GM18858 (cell line): ENCODE measurements around the gene TAF5L.
"Not testable (repeated sequence)": the region's sequence is repeated elsewhere in the genome, so short reads cannot be mapped to it uniquely, and the experiment has no call there.

Experiments
- ATAC-seq: cut with Tn5 transposase; IDR thresholded peaks from one replicate; pipeline ENCODE4 v1.9.1; 2021; ENCODE audit not compliant: unreplicated experiment

Gene TAF5L

DNA sequence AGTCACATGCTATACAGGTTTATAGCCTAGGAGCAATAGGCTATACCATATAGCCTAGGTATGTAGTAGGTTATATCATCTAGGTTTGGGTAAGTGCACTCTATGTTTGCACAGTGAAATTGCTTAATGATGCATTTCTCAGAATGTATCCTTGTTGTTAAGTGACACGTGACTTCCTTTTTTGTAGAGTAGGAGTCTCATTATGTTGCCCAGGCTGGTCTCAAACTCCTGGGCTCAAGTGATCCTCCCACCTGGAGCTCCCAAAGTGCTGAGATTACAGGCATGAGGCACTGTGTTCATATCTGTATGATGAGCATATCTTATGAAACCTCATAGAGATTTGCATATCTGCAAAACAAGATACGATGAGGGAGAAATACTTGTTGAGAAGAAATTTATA lies 53.6 kb downstream of the TAF5L start:
- ATAC-seq: no peak

DNA sequence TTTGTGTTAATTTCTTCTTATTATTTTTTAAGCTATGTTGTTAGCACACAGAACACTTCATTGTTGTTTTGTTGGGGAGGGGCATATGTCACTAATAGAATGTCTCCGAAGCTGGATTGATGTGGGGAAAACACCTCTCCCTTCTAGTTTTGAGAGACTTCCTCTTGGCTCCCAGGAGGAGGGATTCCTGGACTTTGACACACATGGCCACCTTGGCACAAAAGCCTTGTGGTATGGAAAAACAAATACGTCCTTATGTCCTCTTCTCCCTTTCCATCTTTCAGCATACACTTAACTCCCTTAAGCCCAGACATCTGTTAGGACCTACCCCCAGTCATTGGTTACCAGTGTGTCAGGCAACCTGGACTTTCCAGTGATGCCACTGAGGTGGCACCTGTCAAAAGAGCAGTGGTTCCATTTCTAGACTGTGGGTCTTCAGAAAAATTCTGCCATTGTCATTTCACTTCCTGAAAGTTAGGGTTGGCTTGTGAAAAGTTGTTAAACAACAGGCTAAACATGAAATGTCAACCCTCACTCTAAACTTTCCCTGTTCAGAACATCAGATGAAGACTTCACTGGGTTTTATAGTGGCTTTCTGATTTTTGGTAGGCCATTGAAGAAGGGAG lies 54.9 kb downstream of the TAF5L start:
- ATAC-seq: no peak

DNA sequence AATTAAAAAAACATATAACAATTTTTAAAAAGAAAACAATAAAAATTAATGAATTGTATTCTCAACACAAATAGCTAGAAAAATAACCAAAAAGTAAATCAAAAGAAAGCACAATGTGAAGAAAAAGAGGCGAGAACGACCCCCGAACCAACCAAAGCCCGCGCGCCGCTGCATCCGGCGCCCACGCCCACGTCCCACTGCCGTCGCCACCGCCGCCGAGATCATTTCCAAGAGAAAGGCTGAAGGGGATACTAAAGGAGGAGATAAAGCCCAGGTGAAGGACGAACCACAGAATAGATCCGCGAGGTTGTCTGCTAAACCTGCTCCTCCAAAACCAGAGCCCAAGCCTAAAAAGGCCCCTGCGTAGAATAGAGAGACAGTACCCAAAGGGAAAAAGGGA lies 55.6 kb downstream of the TAF5L start:
- no peak for ATAC-seq

DNA sequence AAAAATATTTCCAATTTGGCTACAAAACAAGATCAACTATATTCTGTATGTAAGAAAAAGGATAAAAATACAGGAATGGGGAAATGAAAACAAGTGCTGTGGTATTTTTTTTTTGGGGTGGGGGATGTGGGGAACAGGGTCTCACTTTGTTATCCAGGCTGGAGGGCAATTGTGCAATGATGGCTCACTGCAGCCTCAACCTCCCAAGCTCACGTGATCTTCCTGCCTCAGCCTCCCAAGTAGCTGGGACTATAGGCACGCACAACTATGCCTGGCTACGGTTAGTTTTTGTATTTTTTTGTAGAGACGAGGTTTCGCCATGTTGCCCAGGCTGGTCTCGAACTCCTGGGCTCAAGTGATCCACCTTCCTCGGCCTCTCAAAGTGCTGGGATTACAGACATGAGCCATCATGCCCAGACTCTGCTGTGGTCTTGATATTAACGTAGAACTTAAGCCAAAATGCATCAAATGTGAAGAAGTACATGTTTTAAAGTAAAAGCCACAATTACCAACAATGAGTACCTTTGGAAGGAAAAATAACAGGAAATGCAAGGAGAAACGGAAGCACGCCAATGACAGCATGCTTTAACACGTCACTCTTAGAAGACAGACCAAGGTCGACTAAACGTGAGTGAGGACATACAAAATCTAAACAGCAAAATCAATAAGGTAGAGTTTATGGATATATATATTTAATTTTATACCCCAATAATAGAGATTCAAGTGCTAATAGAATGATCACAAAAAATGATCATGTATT lies 58.6 kb downstream of the TAF5L start:
- ATAC-seq: no peak

DNA sequence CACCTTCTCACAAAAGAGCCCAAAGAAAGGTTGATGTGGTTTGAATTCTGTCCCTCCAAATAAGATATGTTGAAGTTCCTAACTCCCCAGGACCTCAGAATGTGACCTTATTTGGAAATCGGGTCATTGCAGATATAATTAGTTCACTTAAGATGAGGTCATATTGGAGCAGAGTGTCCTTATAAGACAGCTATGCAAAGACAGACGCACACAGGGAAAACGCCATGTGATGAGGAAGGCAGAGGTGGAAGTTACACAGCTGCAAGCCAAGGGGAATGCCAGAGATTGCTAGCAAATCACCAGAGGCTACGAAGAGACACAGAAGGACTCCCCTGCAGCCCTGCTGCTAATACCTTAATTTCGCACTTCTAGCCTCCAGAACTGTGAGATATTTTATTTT lies 62.2 kb downstream of the TAF5L start:
- no peak for ATAC-seq

DNA sequence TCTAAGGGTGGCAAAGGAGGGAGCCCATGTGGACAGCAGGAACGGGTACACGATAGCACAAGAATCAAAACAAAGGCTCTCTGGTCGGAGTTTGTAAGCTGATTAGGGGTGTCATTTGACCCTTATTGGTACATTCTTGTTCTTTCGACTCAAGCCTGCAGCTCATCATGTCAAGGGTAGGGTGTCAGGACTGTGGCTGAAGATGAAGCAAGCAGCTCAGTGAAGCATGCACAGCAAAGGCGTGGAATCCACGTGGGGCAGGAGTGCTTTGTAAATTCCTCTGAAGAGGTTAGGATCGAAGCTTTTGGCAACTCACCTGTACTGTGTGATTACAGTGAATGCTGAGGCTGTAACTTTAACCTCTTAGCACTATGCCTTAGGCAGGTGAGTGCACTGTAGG lies 62.7 kb downstream of the TAF5L start:
- ATAC-seq: no peak

DNA sequence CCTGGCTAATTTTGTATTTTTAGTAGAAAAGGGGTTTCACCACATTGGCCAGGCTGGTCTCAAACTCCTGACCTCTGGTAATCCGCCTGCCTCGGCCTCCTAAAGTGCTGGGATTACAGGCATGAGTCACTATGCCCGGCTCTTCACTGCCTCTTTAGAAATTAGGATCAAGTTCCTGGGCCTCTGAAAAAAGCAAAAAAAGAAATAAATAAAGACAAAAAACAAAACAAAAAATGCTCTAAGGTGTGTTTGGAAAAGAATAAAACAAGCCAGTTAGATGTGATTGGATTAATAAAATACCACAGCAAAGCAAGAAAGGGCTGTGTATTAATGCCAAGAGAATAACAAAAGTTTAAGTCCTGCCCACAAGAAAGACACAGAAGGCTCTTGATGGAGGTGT lies 63.2 kb downstream of the TAF5L start:
- ATAC-seq: no peak

DNA sequence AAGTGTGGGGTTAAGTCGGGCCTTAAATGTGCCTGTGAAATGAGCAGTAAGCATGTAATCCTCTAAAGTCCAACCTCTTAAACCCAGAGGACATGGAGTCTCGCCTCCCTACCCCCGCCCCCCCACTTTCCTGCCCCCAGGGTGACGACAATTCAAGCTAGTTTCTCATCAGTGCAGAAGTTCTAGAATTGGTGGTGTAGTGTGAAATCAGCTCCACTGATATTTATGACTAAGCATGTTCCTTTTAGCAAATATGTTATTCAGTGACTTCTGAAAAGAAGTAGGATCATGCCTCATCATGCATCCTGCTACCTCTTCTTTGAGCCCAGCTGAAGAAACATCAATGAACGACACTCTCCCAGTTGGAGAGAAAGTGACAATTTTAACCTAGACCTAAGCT lies 64.8 kb downstream of the TAF5L start:
- ATAC-seq: no peak

DNA sequence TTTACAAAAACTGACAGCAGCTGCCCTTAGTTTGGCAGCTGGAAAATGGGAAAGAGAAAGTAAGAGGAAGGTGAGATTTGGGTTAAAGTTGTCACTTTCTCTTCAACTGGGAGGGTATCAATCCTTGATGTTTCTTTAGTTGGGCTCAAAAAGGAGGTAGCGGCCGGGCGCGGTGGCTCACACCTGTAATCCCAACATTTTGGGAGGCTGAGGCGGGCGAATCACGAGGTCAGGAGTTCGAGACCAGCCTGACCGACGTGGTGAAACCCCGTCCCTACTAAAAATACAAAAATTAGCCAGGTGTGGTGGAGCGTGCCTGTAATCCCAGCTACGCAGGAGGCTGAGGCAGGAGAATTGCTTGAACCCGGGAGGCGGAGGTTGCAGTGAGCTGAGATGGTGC lies 65.8 kb downstream of the TAF5L start:
- ATAC-seq: not testable (repeated sequence)

DNA sequence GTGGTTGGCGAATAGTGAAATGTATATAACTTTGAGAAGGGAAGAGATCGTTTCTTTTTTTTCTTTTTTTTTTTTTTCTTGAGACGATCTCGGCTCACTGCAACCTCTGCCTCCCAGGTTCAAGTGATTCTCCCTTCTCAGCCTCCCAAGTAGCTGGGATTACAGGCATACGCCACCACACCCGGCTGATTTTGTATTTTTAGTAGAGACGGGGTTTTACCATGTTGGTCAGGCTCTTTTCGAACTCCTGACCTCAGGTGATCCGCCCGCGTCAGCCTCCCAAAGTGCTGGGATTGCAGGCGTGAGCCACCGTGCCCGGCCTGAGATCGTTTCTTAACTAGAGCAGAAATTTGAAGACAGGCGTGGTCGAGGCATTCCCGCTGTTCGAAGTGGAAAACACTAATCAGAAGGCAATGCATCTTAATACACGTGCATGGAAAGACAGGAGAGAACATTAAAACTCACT lies 66.6 kb downstream of the TAF5L start:
- not testable (repeated sequence) for ATAC-seq

DNA sequence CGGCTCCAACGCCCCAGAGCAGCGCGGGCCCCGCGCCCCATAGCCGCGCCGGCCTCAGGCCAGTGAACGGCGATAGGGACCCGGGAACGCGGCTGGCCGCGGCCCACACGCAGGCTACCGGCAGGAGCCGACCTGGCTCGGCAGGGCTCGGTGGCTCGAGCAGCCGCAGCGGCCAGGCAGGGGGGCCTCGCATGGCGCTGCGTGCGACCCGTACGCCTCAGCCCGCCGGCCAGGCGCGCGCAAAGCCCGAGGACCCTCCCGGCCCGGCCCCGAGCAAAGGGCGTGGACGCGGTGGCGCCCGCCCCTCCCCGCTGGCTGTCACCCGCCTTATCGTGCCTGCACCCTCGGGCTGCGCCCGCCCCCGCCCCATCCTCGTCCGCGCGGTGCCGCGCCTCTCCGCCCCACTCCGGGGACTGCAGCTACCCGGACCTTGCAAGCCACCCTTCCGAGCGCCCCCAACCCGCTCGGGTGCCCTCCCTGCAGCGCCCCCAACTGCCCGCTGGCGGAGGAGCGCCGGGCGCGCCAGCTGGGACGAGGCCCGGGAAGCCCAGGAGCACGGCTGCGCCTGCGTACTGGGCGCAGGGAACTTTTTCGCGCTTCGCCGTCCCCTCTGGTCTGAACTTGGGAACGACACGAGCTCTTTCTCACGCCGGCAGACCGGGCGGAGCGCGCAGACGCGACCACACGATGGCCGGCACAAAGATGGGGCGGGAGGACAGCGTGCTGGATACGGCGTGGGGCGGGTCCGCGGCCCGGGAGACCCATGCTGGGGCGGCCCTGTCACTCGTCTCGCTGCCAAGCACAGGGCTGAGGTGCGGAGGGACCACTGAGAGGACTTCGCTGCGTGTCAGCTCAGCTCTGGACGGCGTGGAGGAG lies 67.2 kb downstream of the TAF5L start, which contains the start of gene ABCB10:
ABCB10 (minus strand) TSS at position 248 of the 876 bp plus-strand sequence; CDS start at position 193, 55 bp downstream.
- ATAC-seq: peak; percentile 67

DNA sequence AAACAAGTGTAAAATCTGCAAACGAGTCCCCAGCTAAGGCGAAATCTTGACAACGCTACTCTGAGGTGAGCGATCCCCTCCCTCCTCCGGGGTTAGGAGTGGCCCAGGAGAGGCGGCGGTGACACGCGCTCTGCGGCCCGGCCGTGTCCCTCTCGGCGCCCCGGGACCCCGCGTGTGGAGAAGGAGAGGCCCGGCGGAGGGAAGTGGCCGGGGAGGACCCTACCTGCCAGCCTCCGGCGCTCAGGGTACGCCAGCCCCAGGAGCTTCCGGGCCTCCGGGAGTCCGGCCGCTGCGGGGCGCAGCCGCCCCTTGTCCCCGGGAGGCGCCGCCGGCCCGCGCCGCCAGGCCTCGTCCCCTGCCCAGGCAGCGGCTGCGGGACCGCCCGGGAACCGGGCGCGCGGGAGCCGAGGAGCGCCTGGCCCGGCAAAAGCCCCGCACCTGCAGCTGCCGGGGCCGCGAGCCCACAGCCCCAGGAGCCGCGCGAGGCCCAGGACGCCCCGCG lies 68.0 kb downstream of the TAF5L start:
- peak; percentile 14 for ATAC-seq

DNA sequence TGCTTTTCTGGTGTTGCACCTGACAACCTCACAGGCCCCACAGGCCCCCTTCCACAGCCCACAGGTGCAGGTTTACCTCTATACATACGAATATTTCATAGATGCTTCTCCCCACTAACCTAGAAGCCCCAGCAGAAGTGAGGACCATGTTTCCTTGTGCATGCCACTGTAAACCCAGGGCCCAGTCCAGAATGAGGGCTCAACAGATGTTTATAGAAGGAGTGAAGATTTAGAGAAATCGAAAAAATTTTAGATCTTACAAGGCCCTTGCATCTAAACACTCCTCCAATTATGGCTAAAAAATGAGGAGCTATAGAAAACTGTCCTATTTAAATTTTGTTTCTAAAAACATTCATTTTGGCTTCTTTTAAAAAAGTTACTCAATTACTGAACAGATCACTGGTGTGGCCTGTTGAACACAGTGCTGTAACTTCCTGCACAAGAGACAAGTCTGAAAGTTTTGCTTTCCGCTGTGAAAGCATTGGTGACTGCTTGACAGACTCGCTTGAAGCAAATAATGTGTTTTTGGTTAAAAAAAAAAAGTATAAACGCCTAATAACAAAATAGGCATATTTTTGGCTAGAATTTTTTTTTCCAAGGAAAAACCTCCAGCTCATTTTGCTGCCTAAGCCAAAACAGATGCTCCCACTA lies 68.6 kb downstream of the TAF5L start:
- ATAC-seq: peak; percentile 20

DNA sequence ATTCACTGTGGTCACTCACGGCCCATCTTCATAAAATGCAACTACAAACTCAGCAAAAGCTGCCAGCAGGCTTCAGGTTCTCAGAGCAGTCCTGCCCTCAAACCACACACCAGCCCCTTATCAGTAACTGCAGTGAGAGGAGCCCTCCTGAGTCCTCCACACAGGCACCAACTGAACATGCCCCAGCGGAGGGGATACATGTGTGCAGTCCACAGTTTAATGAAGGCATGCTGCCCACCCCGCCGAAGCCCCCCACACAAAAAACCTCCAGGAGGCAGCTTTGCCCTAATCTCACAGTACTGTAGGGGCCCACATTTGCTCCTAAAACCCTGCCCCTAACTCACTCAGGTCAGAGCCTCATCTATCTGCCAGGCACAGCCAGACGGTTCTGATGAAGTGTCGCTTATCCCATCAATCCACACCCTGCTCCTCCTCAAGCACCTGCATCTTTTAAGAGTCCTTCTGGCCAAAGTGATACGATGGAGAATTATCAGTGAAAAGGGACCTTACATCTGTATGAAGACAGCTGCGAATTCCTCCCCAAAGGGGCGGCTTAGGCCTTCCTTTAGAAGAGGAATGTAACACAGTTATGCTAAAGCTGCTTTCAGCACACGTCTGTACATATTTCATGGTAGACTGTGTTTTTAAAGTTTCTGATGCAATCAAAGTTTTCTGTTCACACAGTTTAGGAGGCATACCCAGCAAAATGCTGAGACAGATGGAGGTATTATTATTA lies 70.9 kb downstream of the TAF5L start:
- ATAC-seq: no peak

DNA sequence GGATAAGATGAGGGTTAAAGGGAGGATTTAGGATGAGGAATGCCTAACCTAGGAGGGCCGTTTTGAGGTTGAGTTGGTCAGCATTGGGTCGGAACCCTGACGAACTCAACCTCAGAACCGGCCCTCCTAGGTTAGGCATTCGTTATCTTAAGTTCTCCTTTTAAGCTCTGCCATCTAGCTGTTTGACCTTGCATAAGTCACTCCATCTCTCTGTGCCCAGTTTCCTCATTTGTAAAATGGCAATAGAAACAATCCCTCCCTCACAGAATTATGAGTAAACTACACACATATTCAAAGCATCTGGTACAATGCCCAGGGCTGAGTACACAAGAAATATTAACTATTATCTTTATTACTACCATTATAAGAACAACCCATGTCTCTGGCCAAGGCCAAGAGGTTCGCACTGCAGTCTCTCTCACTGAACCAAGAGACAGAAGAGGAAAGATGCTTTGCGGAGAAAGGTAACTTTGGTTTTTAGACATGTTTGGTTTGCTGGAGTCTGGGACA lies 72.2 kb downstream of the TAF5L start:
- no peak for ATAC-seq

DNA sequence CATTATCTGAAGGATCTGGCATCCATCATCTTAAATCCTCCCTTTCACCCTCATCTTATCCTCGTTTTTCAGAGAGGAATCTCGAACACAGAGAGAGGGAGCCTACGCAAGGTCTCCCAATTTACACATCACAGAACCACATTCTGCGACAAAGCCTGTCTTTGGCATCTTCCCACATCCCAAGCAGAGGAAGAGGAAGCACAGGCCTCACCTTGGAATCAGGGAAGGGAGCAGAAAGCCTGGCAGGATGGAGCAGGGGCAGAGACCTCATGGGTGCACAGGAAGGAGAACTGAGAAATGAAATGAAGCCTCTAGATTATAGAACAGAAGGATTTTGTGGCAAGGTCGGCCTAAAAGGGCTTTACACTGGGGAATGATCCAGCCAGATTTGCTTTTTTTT lies 73.2 kb downstream of the TAF5L start:
- ATAC-seq: no peak

DNA sequence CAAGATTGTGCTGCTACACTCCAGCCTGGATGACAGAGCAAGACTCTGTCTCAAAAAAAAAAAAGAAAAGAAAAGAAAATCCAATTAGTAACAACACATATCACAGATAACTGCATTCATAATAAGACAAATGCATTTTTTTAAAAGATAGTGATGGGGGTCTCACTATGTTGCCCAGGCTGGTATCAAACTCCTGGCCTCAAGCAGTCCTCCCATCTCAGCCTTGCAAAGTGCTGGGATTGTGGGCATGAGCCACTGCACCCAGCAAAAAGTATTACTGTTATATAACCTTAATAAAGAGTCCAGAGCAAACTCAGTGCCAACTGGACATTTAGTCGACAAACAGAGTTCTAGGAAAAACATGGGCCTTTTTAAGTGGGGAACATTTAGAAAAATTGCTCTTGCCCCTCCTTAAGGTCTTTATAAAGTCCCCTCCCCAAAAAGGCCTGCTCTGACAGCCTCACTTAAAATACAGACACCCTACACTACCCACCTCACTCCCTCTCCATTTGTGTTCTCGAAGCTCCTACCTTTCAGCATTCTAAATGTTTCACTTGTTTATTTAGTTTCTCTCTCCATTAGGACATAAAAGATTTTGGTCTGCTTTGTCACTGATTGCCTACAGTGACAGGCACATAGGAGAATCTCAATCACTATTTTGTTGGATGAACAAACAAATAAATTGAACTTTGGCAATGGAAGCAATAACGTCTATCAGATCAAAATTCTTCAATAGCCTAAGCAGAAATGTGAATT lies 74.9 kb downstream of the TAF5L start:
- ATAC-seq: no peak

DNA sequence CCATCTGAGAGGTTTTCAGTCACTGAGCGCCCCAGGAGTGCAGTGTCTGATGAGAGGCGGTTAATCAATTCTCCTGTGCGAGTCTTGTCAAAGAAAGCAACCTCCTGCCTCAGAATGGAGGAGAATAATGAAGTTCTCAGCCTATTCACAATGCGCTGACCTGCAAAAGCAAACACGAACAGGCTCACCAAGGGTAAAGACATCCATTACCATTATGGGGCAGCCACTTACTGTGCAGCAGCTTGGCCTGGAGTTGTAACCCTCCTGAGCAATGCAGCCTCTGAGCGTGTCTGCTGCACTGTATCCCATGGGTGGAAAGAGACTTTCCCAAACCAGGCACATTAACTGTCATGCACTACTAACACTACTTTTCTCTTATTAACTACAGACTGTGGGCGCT lies 78.4 kb downstream of the TAF5L start:
- ATAC-seq: no peak

DNA sequence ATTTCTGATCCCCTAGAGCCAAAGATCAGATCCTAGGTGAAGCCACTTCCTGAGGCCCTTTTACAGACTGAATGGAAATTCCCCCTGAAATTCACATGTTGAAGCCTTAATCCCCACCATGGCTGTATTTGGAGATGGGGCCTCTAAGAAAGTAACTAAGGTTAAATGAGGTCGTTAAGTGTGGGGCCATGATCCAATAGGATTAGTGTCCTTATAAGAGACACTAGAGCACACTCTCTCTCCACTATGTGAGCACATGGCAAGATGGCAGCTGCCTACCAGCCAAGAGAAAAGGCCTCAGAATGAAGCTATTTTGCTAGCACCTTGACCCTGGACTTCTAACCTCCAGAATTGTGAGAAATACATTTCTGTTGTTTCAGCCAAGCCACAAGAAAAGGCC lies 81.3 kb downstream of the TAF5L start:
- ATAC-seq: no peak
